Umbilical cord (tissue), 2 donors: ENCODE data around the gene TMC8. TPM values are rescaled to one million over a fixed set of nuclear protein-coding genes. Genes with fewer than 3 reads are reported as not detected.
A peak's percentile ranks its signal among the peaks of the same experiment; 100 is the strongest.
"Not testable (repeated sequence)": the region's sequence is repeated elsewhere in the genome, so short reads cannot be mapped to it uniquely, and the experiment has no call there.

ENCODE experiments used
- DNase-seq: peaks from one replicate; pipeline ENCODE4 v3.0.0-alpha.2; 2015; ENCODE audit warnings: low spot score
- total RNA-seq: library from RNA; depleted of rRNA; stranded (reverse); fragments of >200 nt; gene quantifications from one replicate; pipeline ENCODE4 v1.2.3, GENCODE V29; 2014; ENCODE audit warnings: low replicate concordance; ENCODE audit not compliant: insufficient read depth

The TMC8 gene
- total RNA-seq, 1 donor from 2014 or later, result not detected

DNA sequence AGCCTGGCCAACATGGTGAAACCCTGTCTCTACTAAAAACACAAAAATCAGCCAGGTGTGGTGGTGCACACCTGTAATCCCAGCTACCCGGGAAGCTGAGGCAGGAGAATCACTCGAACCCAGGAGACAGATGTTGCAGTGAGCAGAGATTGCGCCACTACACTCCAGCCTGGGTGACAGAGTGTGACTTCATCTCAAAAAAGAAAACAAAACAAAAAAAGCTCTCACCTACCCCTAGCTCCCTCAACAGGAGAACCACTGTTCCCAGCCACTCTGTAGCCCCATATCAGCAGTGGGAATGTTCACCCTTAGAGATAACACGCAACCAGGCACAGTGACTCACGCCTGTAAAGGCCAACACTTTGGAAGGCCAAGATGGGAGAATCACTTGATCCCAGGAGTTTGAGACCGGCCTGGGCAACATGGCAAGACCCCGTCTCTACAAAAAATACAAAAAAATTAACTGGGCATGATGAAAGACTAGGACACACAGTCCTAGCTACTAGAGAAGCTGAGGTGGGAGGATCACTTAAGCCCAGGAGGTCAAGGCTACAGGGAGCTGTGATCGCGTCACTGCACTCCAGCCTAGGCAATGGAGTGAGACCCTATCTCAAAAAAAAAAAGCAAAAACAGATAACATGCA lies 5.4 kb downstream of the TMC8 start:
- DNase-seq, result no peak

- DNase-seq, result no peak
These were observed 7.0 kb downstream of the TMC8 start for GRCh38 chr17:78137392-78138203.

DNA sequence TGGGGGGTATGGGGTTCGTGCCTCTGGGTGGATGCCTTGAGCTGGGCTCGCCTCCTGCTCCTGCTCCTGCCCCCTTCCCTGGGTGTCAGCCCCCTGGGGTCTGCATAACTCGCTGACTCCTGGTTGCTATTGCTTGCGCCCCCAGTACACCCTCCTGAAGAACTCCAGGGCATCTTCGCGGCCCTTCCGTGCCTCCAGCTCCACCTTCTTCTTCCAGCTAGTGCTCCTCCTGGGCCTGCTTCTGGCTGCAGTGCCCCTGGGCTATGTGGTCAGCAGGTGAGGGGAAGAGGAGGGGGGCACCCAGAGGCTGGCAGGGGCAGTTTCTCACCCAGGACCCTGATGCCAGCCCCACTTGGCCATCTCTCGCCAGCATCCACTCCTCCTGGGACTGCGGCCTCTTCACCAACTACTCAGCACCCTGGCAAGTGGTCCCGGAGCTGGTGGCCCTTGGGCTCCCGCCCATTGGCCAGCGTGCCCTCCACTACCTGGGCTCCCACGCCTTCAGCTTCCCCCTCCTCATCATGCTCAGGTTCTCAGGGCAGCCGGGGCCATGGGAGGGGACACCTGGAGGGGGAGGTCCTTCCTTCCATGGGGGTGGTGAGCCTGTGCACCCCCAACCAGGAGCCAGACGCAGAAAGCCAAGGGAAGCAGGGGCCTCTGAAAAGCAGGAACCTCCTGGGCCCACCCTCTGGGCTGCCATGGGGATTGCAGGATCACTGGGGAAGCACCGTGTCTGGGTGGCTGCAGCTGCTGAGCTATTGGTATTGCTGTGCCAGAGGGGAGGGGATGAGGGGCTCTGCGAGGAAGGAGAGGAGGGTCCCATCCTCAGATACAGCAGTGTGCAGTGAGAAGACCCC lies 7.9 kb downstream of the TMC8 start:
- DNase-seq, result no peak

GRCh38 chr17:78139861-78140168 lies 9.2 kb downstream of the TMC8 start:
- not testable (repeated sequence) for DNase-seq

GRCh38 chr17:78140169-78141051 lies 9.8 kb downstream of the TMC8 start:
- DNase-seq, result peak; percentile 73

DNA sequence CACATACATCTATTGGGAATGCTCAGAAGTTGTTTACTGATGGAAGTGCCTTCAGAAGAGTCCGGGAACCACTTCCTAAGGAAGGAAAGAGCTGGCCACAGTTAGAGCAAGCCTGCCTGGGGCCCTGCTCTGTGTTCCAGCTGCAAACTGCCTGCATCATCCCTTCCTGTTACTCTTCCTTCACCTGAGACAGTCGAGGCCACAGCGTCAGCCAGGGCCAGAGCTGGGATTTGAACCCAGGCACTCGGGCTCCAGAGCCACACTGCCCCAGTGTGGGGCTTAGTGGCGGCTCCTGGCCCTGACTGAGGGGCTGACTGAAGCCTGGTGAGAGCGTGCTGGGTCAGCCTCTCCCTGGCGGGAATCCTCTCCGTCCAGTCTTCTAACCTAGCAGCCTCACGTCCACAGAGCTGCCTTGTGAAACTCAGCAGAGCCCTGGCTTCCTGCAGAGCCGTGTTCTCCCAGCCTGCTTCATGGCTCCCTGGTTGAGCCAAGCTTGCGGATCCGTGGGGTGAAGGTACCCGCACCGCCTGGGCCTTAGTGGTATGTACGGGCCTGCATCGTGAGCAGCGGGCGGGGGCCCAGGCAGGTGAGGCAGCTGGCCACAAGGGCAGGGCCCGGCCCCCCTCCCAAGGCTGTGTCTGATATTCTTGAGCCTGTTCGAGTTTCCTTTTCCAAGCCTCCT lies 11.0 kb downstream of the TMC8 start:
- no peak for DNase-seq

GRCh38 chr17:78142119-78142861 lies 11.7 kb downstream of the TMC8 start:
- no peak for DNase-seq

DNA sequence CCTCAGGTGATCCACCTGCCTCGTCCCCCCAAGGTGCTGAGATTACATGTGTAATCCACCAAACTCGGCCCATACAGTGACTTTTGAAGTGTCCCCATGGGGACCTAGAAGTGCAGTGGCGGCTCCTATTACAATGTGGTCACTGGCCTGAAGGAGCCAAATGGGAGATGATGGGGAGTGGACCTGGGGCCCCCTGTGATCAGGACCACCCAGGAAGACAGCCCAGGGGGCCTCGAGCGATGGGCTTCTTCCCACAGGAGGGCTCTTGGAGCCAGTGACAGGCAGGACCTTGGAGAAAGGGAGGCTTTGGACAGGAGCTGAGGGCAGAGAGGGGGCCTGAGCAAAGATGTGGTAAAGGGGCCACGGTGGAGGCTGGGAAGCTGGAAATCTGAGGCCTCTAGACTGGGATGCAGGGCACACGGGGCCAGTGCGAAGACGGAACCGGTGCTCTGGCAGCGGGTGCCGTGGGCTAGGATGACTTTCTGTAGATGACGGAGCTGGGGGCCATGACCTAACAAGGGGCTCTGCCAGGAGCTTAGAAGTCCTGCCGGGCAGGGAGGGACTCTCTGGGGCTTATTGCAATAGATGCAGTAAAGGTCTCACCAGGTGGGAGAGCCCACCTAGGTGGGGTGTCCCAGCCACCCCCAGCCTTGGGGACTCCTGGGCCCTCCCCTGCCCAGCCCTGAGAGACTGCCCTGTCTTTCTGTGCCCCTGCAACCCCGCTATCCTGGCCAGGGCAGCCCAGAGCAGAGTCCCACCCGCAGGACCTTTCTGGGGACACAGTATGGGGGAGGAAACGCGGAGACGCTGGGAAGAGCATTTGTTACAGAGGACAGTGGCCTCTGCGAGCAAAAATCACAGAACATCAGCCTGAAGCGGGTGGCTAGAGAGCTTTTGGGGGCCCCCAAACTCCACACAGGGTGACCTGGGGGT lies 12.9 kb downstream of the TMC8 start:
- no peak for DNase-seq

GRCh38 chr17:78144147-78144719 lies 13.7 kb downstream of the TMC8 start:
- peak; percentile 94 for DNase-seq

GRCh38 chr17:78144736-78145641 lies 14.4 kb downstream of the TMC8 start:
- peak; percentile 71 for DNase-seq

- DNase-seq, result no peak
These were observed 15.9 kb downstream of the TMC8 start for GRCh38 chr17:78146471-78146869.

DNA sequence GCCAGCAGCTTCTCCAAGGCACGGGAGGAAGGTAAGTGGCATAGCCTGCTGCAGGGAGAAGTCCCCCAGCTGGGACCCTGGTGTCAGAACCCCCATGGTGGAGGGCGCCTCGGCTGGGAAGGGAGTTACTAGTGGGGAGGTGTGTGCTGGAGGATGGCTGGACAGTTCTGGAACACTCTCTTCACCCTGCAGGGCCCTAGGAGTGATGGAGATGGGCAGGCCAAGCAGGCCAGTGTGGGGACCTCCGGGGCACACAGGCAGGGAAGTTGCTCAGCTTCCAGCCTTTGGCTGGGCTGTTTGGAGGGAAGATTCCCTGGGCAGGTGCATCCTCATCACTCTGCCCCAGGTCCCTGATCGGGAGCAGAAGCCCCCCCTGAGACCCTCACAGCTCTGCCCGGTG lies 16.3 kb downstream of the TMC8 start:
- DNase-seq, result no peak

DNA sequence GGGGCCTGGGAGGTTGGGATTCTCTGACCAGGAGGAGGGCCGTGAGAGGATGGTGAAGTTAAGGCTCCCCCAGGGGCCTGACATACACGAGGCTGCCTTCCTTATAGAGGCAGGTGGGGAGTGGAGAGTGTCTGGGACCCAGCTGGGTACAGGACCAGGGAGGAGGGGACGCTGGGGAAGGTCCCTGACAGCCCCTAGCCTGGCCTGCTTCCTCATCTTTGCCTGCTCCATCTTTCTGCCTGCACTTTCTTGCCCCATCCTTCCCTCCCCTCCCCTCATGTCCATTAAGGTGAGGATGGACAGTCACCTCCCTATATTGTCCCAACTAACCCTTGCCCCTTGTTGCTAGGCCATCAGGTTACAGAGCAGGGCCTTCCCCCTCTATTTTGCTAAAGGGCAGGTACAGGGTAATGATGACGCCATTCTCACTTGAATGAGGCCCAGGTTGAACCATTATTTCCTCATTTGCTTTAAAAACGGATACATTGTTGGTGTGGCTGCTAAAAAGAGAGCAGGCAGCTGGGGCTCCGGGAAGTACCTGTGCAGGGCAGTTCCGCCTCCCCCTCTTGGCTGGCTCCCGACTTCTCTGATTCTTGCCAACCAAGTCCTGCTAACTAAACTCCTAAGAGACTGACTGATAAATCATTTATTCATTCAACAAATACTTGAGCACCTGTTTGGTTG lies 16.9 kb downstream of the TMC8 start:
- DNase-seq, result no peak

GRCh38 chr17:78148286-78149016 lies 17.9 kb downstream of the TMC8 start:
- no peak for DNase-seq

DNA sequence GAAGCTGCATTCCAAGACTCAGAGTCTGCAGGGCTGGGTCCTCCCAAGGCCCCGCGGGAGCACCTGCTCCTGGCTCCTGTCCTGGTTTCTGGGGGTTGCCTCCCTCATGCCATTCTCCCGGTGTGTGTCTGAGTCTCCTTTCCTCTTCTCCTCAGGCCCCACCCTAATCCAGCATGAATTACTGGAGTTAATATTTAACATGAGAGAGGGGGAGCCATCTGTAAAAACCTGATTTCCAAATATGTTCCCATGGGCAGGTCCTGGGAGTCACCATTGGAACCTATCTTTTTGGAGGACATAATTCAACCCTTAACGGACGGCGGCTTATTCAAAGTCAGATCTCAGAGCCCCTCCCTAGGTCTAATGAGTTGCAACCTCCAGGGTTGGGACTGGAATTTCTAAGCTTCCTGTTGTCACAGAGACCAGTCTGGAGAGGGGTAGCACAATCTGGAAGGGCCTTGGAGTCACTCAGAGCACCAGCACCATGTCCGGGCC lies 21.0 kb downstream of the TMC8 start:
- DNase-seq, result no peak
